NCI-H2029 treated with DMSO at 0.1 percent for 48 hours (cell line): Measurements from ENCODE around the gene FASN.

Source experiments
- DNase-seq: peaks from one replicate; lab custom pipeline; 2025; lab: John Stamatoyannopoulos, UW

FASN gene

GRCh38 chr17:82101301-82101715 is 3.3 kb upstream of the FASN start:
- no peak for DNase-seq

GRCh38 chr17:82100502-82101298 is 2.7 kb upstream of the FASN start:
- no peak for DNase-seq

- DNase-seq: no peak
Observed at GRCh38 chr17:82098939-82099763, 1.1 kb upstream of the FASN start.

GRCh38 chr17:82097919-82098168 is 192 bp downstream of the FASN start:
- no peak for DNase-seq

- DNase-seq: no peak
Observed at GRCh38 chr17:82097184-82097918, 685 bp downstream of the FASN start.

- DNase-seq: no peak
Observed at GRCh38 chr17:82096709-82097183, 1.3 kb downstream of the FASN start.

- DNase-seq: no peak
Observed at GRCh38 chr17:82095777-82096708, 2.0 kb downstream of the FASN start.

- DNase-seq: no peak
Observed at GRCh38 chr17:82094931-82095776, 2.9 kb downstream of the FASN start.

- no peak for DNase-seq
Observed at GRCh38 chr17:82092995-82093751, 4.9 kb downstream of the FASN start.

GRCh38 chr17:82092628-82092994 is 5.4 kb downstream of the FASN start:
- DNase-seq: no peak

- no peak for DNase-seq
Observed at GRCh38 chr17:82092094-82092586, 5.9 kb downstream of the FASN start.

- DNase-seq: no peak
Observed at GRCh38 chr17:82091264-82092066, 6.6 kb downstream of the FASN start.

- no peak for DNase-seq
Observed at GRCh38 chr17:82090549-82091263, 7.3 kb downstream of the FASN start.

GRCh38 chr17:82089723-82090548 is 8.1 kb downstream of the FASN start:
- no peak for DNase-seq

- no peak for DNase-seq
Observed at GRCh38 chr17:82088838-82089722, 9.0 kb downstream of the FASN start.
